Neural progenitor cell (in vitro differentiated cells): ENCODE measurements around the gene RNF125.
"Not testable (repeated sequence)": the region's sequence is repeated elsewhere in the genome, so short reads cannot be mapped to it uniquely, and the experiment has no call there.

Experiments
- CTCF ChIP-seq: fragments of 200-600 bp; sonication (generic); IDR thresholded peaks from 2 replicates; pipeline ENCODE4 v1.5.1; 2017; ENCODE audit warnings: antibody characterized with exemption, mild to moderate bottlenecking
- EZH2 ChIP-seq: fragments of 200-600 bp; sonication (generic); IDR thresholded peaks from 2 replicates; pipeline ENCODE4 v1.6.1; 2017; ENCODE audit warnings: antibody characterized with exemption, mild to moderate bottlenecking, moderate library complexity
- EZH2phosphoT487 ChIP-seq: fragments of 200-600 bp; sonication (generic); IDR thresholded peaks from 2 replicates; pipeline ENCODE4 v1.6.1; 2017; ENCODE audit warnings: antibody characterized with exemption

DNA sequence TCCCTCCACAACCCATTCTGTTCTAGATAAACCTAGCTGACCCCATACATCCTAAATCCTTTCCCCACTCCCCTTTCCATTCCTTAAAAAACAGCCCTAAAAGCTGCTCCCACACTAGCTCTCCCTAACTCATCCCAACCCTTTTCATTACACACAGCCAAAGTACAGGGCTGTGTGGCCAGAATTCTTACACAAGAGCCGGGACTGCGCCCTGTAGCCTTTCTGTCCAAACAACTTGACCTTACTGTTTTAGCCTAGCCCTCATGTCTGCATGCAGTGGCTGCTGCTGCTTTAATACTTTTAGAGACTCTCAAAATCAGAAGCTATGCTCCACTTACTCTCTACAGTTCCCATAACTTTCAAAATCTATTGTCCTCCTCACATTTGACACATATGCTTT is 14.8 kb upstream of the RNF125 start:
- TF ChIP-seq EZH2, CTCF, EZH2phosphoT487: not testable (repeated sequence)
